OCI-LY7 (cell line): Measurements from ENCODE around the gene CCDC190. TPM values are rescaled to one million over a fixed set of nuclear protein-coding genes. Genes with fewer than 3 reads are reported as not detected.

Experiments used
- BruUV-seq: library from RNA; stranded (reverse); fragments of 400-500 nt; replicated peaks from 2 replicates; lab custom pipeline; 2021; lab: Mats Ljungman, UMichigan
- CTCF ChIA-PET: fragments of 300-600 bp; sonication (Branson Sonifier 250); formaldehyde crosslinking; loops from one replicate; lab custom pipeline; 2022; ENCODE audit warnings: antibody characterized with exemption; ENCODE audit not compliant: unreplicated experiment; lab: Charles Lee
- POLR2A ChIA-PET: fragments of 300-600 bp; sonication (Branson Sonifier 250); formaldehyde crosslinking; loops from one replicate; lab custom pipeline; 2022; ENCODE audit warnings: antibody characterized with exemption; lab: Charles Lee
- DNase-seq: peaks from one replicate; pipeline ENCODE4 v3.0.0-alpha.2; 2015; ENCODE audit warnings: low spot score
- H2AFZ ChIP-seq: fragments of 200-600 bp; sonication (generic), shearing (Covaris generic); 2 replicates; pipeline ENCODE4 v1.6.1; 2014; ENCODE audit warnings: mild to moderate bottlenecking, antibody characterized with exemption, low read length, moderate library complexity
- H3K27ac ChIP-seq: fragments of 200-600 bp; sonication (generic); 2 replicates; pipeline ENCODE4 v1.5.1; 2014; ENCODE audit warnings: mixed run types, low read depth, mild to moderate bottlenecking, moderate library complexity, low read length, inconsistent platforms; ENCODE audit not compliant: poor library complexity, severe bottlenecking
- H3K36me3 ChIP-seq: fragments of 200-600 bp; sonication (generic); 2 replicates; pipeline ENCODE4 v1.6.1; 2014; ENCODE audit warnings: mild to moderate bottlenecking, antibody characterized with exemption, low read length, moderate library complexity, mixed read lengths; ENCODE audit not compliant: insufficient read depth
- H3K4me1 ChIP-seq: fragments of 200-600 bp; sonication (generic); 2 replicates; pipeline ENCODE4 v1.5.1; 2014; ENCODE audit warnings: mild to moderate bottlenecking, low read length; ENCODE audit not compliant: insufficient read depth, poor library complexity, severe bottlenecking
- H3K4me2 ChIP-seq: fragments of 200-600 bp; sonication (generic); 2 replicates; pipeline ENCODE4 v1.6.1; 2014; ENCODE audit warnings: mild to moderate bottlenecking, low read length
- H3K4me3 ChIP-seq: fragments of 200-600 bp; sonication (generic); 2 replicates; pipeline ENCODE4 v1.5.1; 2014; ENCODE audit warnings: mild to moderate bottlenecking, low read depth, low read length; ENCODE audit not compliant: poor library complexity, severe bottlenecking
- H3K79me2 ChIP-seq: fragments of 200-600 bp; sonication (generic); 2 replicates; pipeline ENCODE4 v1.6.1; 2016; ENCODE audit warnings: low read depth, mild to moderate bottlenecking, low read length, moderate library complexity, mixed read lengths; ENCODE audit not compliant: insufficient read depth
- H3K9me2 ChIP-seq: fragments of 200-600 bp; sonication (generic); 2 replicates; pipeline ENCODE4 v1.6.1; 2016; ENCODE audit warnings: mild to moderate bottlenecking, low read length, mixed read lengths; ENCODE audit not compliant: insufficient read depth
- H3K9me3 ChIP-seq: fragments of 200-600 bp; sonication (generic); 2 replicates; pipeline ENCODE4 v1.6.1; 2014; ENCODE audit warnings: mild to moderate bottlenecking, mixed run types, low read length, mixed read lengths
- H4K20me1 ChIP-seq: fragments of 200-600 bp; sonication (generic); 2 replicates; pipeline ENCODE4 v1.6.1; 2014; ENCODE audit warnings: mild to moderate bottlenecking, antibody characterized with exemption, low read length, moderate library complexity, mixed read lengths; ENCODE audit not compliant: insufficient read depth
- EZH2phosphoT487 ChIP-seq: fragments of 200-600 bp; sonication (generic); IDR thresholded peaks from 2 replicates; pipeline ENCODE4 v1.6.1; 2018; ENCODE audit warnings: low read depth, borderline replicate concordance, mild to moderate bottlenecking, mixed run types, antibody characterized with exemption, low read length, moderate library complexity, mixed read lengths
- intact Hi-C: fragments of 100-400 bp; cut with micrococcal nuclease; formaldehyde crosslinking; loops from one replicate; pipeline ENCODE4 v1.10.0; 2022; ENCODE audit not compliant: unreplicated experiment
- total RNA-seq, 2 experiments: library from RNA; depleted of rRNA in 1 of 2; stranded (reverse); fragments of >200 nt in 1 of 2; shearing (Covaris generic) in 1 of 2; gene quantifications; 2 replicates each; pipeline ENCODE4 v1.2.3, GENCODE V29; 2014 to 2022
- TF ChIP-seq, protein P1 (sequence below): fragments of 200-600 bp; sonication (generic); conservative IDR thresholded peaks from 2 replicates; pipeline ENCODE4 v1.5.1; 2014; ENCODE audit warnings: mild to moderate bottlenecking, antibody characterized with exemption, low read length, moderate library complexity, mixed read lengths

Gene CCDC190
- total RNA-seq, 2 experiments from 2014 or later, result not detected

- Histone ChIP-seq H3K9me2 (no peaks in the 10 kb centered on the region), H4K20me1 (no peaks in the 10 kb centered on the region), H3K36me3 (no peaks in the 10 kb centered on the region), H3K4me2 (no peak overlapping the region), H3K79me2 (no peaks in the 10 kb centered on the region), H3K4me1 (no peaks in the 10 kb centered on the region), H2AFZ (no peak overlapping the region), H3K4me3 (no peak overlapping the region), H3K27ac (no peak overlapping the region), H3K9me3 (no peaks in the 10 kb centered on the region)
- TF ChIP-seq EZH2phosphoT487, result no peak
- TF ChIP-seq, protein P1, sequence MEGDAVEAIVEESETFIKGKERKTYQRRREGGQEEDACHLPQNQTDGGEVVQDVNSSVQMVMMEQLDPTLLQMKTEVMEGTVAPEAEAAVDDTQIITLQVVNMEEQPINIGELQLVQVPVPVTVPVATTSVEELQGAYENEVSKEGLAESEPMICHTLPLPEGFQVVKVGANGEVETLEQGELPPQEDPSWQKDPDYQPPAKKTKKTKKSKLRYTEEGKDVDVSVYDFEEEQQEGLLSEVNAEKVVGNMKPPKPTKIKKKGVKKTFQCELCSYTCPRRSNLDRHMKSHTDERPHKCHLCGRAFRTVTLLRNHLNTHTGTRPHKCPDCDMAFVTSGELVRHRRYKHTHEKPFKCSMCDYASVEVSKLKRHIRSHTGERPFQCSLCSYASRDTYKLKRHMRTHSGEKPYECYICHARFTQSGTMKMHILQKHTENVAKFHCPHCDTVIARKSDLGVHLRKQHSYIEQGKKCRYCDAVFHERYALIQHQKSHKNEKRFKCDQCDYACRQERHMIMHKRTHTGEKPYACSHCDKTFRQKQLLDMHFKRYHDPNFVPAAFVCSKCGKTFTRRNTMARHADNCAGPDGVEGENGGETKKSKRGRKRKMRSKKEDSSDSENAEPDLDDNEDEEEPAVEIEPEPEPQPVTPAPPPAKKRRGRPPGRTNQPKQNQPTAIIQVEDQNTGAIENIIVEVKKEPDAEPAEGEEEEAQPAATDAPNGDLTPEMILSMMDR, result no peak
- BruUV-seq, result no TSS peak
- CTCF ChIA-PET, result no interaction called here
- intact Hi-C loops, result no loop called here
- no peak for DNase-seq
- POLR2A ChIA-PET, result no interaction called here
These were observed 47.3 kb upstream of the CCDC190 start for GRCh38 chr1:162908236-162908635.

DNA sequence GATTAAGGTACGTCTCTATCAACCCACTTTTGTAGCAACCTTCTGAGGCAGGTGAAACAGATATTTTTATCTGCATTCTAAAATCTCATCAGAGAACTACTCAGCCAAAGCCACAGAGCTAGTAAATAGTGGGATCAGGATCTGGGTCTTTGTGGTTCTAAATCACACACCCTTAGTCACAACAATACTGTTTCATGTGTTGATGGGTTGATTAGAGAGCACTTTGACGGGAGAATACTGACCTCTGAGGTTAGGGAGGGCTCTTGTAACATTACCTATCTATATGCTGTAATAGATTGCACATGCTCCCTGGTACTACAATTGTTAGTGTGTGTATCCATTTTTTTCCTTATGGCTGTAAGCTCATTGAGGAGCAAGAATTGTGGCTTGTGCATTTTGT lies 45.5 kb upstream of the CCDC190 start:
- Histone ChIP-seq H3K27ac (no peak overlapping the region), H3K4me1 (no peaks in the 10 kb centered on the region), H3K36me3 (no peaks in the 10 kb centered on the region), H3K79me2 (no peaks in the 10 kb centered on the region), H3K4me2 (no peak overlapping the region), H3K9me3 (no peaks in the 10 kb centered on the region), H2AFZ (no peak overlapping the region), H3K9me2 (no peaks in the 10 kb centered on the region), H3K4me3 (no peak overlapping the region), H4K20me1 (no peaks in the 10 kb centered on the region)
- intact Hi-C loops, result no loop called here
- POLR2A ChIA-PET, result no interaction called here
- BruUV-seq, result no TSS peak
- TF ChIP-seq, protein P1, result no peak
- no peak for TF ChIP-seq EZH2phosphoT487
- DNase-seq, result no peak
- CTCF ChIA-PET, result no interaction called here

- TF ChIP-seq, protein P1, result no peak
- no peak for TF ChIP-seq EZH2phosphoT487
- no peak for DNase-seq
- Histone ChIP-seq H3K4me2 (no peak overlapping the region), H3K4me1 (no peaks in the 10 kb centered on the region), H3K9me2 (no peaks in the 10 kb centered on the region), H3K4me3 (no peak overlapping the region), H3K79me2 (no peaks in the 10 kb centered on the region), H4K20me1 (no peaks in the 10 kb centered on the region), H3K9me3 (no peaks in the 10 kb centered on the region), H3K27ac (no peak overlapping the region), H2AFZ (no peak overlapping the region), H3K36me3 (no peaks in the 10 kb centered on the region)
- CTCF ChIA-PET, result no interaction called here
- POLR2A ChIA-PET, result interaction anchor here (0.7 kb wide), 1 partner anchor 21 kb away, joined by 3 read pairs; no protein-coding TSS in a partner anchor
- no TSS peak for BruUV-seq
- intact Hi-C loops, result no loop called here
These were observed 44.5 kb upstream of the CCDC190 start for GRCh38 chr1:162905174-162906158.
